SK-N-SH (cell line): ENCODE data around the gene ABHD2. TPM values are rescaled to one million over a fixed set of nuclear protein-coding genes. Genes with fewer than 3 reads are reported as not detected.

Source experiments
- CTCF ChIA-PET: fragments of 300-600, 350-600 bp; formaldehyde crosslinking; extraction: SDS; loops from one replicate; lab custom pipeline; 2021; lab: Yijun Ruan, JAX
- POLR2A ChIA-PET: fragments of 350-600 bp; sonication (Branson Sonifier 250); formaldehyde crosslinking; extraction: SDS; loops from one replicate; lab custom pipeline; 2020; ENCODE audit warnings: antibody characterized with exemption, inconsistent platforms; lab: Yijun Ruan, JAX
- DNase-seq: peaks from one replicate; pipeline ENCODE4 v3.0.0; 2012
- H2AFZ ChIP-seq: fragments of 200-600 bp; sonication (generic); 2 replicates; pipeline ENCODE4 v1.8.1; 2016; ENCODE audit warnings: antibody characterized with exemption, mild to moderate bottlenecking, low read depth
- H3F3A ChIP-seq: fragments of 200-600 bp; sonication (generic); replicated peaks from 2 replicates; pipeline ENCODE3; 2016; ENCODE audit warnings: antibody characterized with exemption, mild to moderate bottlenecking; ENCODE audit not compliant: insufficient read depth
- H3K27ac ChIP-seq, 2 experiments: fragments of 200-500 bp in 1 of 2; fragments of 200-600 bp in 1 of 2; sonication (Bioruptor generic) in 1 of 2; sonication (generic), shearing (Covaris generic) in 1 of 2; 2 replicates each; pipeline versions ENCODE4 v1.5.1 to v1.6.1; 2014 to 2016; ENCODE audit warnings: low read depth in 2 of 2, inconsistent platforms in 1 of 2, low read length in 1 of 2, mild to moderate bottlenecking in 1 of 2, mixed read lengths in 1 of 2
- H3K27me3 ChIP-seq: fragments of 200-600 bp; sonication (generic), shearing (Covaris generic); 2 replicates; pipeline ENCODE4 v1.6.1; 2016; ENCODE audit warnings: mixed run types; ENCODE audit not compliant: insufficient read depth
- H3K36me3 ChIP-seq, 2 experiments: fragments of 200-500 bp in 1 of 2; fragments of 200-600 bp in 1 of 2; sonication (Bioruptor generic) in 1 of 2; sonication (generic) in 1 of 2; replicated peaks in 1 of 2; 2 replicates each; pipeline versions ENCODE3 to v1.5.1; 2014 to 2016; ENCODE audit warnings: low read length in 1 of 2, mild to moderate bottlenecking in 1 of 2; ENCODE audit not compliant: insufficient read depth in 2 of 2, control insufficient read depth in 1 of 2
- H3K4me1 ChIP-seq, 2 experiments: fragments of 200-500 bp in 1 of 2; fragments of 200-600 bp in 1 of 2; sonication (Bioruptor generic) in 1 of 2; sonication (generic), shearing (Covaris generic) in 1 of 2; 2 replicates each; pipeline versions ENCODE4 v1.5.1 to v1.6.1; 2014 to 2016; ENCODE audit warnings: low read depth in 1 of 2, low read length in 1 of 2, mixed run types in 1 of 2; ENCODE audit not compliant: insufficient read depth in 2 of 2, control insufficient read depth in 1 of 2
- H3K4me2 ChIP-seq: fragments of 200-600 bp; sonication (generic), shearing (Covaris generic); 2 replicates; pipeline ENCODE4 v1.6.1; 2017; ENCODE audit warnings: mixed run types
- H3K4me3 ChIP-seq, 2 experiments: fragments of 200-500 bp in 1 of 2; fragments of 200-600 bp in 1 of 2; sonication (Bioruptor generic) in 1 of 2; sonication (generic), shearing (Covaris generic) in 1 of 2; 2 replicates each; pipeline versions ENCODE4 v1.5.1 to v1.8.1; 2014 to 2016; ENCODE audit warnings: low read depth in 2 of 2, inconsistent platforms in 1 of 2, low read length in 1 of 2, mild to moderate bottlenecking in 1 of 2, mixed read lengths in 1 of 2, moderate library complexity in 1 of 2
- H3K79me2 ChIP-seq: fragments of 200-600 bp; sonication (generic); 2 replicates; pipeline ENCODE4 v1.8.1; 2017; ENCODE audit warnings: mild to moderate bottlenecking; ENCODE audit not compliant: insufficient read depth
- H3K9ac ChIP-seq: fragments of 200-600 bp; sonication (generic); 2 replicates; pipeline ENCODE4 v1.6.1; 2017; ENCODE audit warnings: mixed run types
- H3K9me2 ChIP-seq: fragments of 200-600 bp; sonication (generic); 2 replicates; pipeline ENCODE4 v1.6.1; 2017; ENCODE audit warnings: mixed run types
- H3K9me3 ChIP-seq: fragments of 200-600 bp; sonication (generic); 2 replicates; pipeline ENCODE4 v1.6.1; 2017; ENCODE audit warnings: mixed run types, mild to moderate bottlenecking, moderate library complexity
- H4K20me1 ChIP-seq: fragments of 200-600 bp; sonication (generic); 2 replicates; pipeline ENCODE4 v1.6.1; 2017; ENCODE audit warnings: mild to moderate bottlenecking, mixed run types; ENCODE audit not compliant: insufficient read depth
- CTCF ChIP-seq: fragments of 200-600 bp; sonication (generic); IDR thresholded peaks from 2 replicates; pipeline ENCODE4 v1.6.1; 2017; ENCODE audit warnings: antibody characterized with exemption, mild to moderate bottlenecking, moderate library complexity
- ELF1 ChIP-seq: IDR thresholded peaks from 2 replicates; pipeline ENCODE4 v1.4.0; 2012
- EP300 ChIP-seq, 2 experiments: IDR thresholded peaks; 2 replicates each; pipeline versions ENCODE4 v1.4.0 to v1.6.1; 2012; ENCODE audit warnings: borderline replicate concordance in 1 of 2, low read depth in 1 of 2, low read length in 1 of 2
- FOSL2 ChIP-seq: IDR thresholded peaks from 2 replicates; pipeline ENCODE4 v1.4.0; 2012; ENCODE audit warnings: low read depth, mild to moderate bottlenecking, moderate library complexity, borderline replicate concordance
- FOXM1 ChIP-seq: IDR thresholded peaks from 2 replicates; pipeline ENCODE4 v1.4.0; 2012; ENCODE audit warnings: low read depth, mild to moderate bottlenecking
- IRF3 ChIP-seq: fragments of 150-350 bp; IDR thresholded peaks from 2 replicates; pipeline ENCODE4 v1.6.1; 2016; ENCODE audit warnings: mild to moderate bottlenecking, low read depth, low read length
- JUND ChIP-seq: IDR thresholded peaks from 2 replicates; pipeline ENCODE4 v1.4.0; 2012
- MAX ChIP-seq: IDR thresholded peaks from 2 replicates; pipeline ENCODE4 v1.4.0; 2012; ENCODE audit warnings: low read depth
- POLR2AphosphoS5 ChIP-seq: IDR thresholded peaks from 2 replicates; pipeline ENCODE4 v1.6.1; 2012; ENCODE audit warnings: low read depth, low read length
- RAD21 ChIP-seq: IDR thresholded peaks from 2 replicates; pipeline ENCODE4 v1.6.1; 2012; ENCODE audit warnings: mild to moderate bottlenecking, low read length
- RFX5 ChIP-seq: IDR thresholded peaks from 2 replicates; pipeline ENCODE4 v1.6.1; 2012; ENCODE audit warnings: mild to moderate bottlenecking, improper control_type of control experiment, low read length
- RXRA ChIP-seq: IDR thresholded peaks from 2 replicates; pipeline ENCODE4 v1.4.0; 2012; ENCODE audit warnings: low read depth, mild to moderate bottlenecking, borderline replicate concordance
- SIN3A ChIP-seq: IDR thresholded peaks from 2 replicates; pipeline ENCODE4 v1.6.1; 2012; ENCODE audit warnings: low read depth, mild to moderate bottlenecking, low read length, moderate library complexity, borderline replicate concordance
- SMC3 ChIP-seq: IDR thresholded peaks from 2 replicates; pipeline ENCODE4 v1.6.1; 2012; ENCODE audit warnings: low read depth, low read length, improper control_type of control experiment
- USF1 ChIP-seq: IDR thresholded peaks from 2 replicates; pipeline ENCODE4 v1.4.0; 2012; ENCODE audit warnings: low read depth, borderline replicate concordance
- YY1 ChIP-seq: IDR thresholded peaks from 2 replicates; pipeline ENCODE4 v1.4.0; 2012; ENCODE audit warnings: low read depth, mild to moderate bottlenecking
- WGBS: methylation state at CpG from one replicate; pipeline ENCODE4 v1.1.6; 2017; ENCODE audit warnings: low lambda C conversion rate; 5-methylcytosine and 5-hydroxymethylcytosine counted together
- polyA plus RNA-seq, 3 experiments: library from polyadenylated mRNA; depleted of rRNA; stranded (reverse); fragments of >200 nt; gene quantifications; 2 replicates each; pipeline ENCODE4 v1.2.3, GENCODE V29; 2012
- TF ChIP-seq, protein P1 (sequence below): IDR thresholded peaks from 2 replicates; pipeline ENCODE4; 2012

ABHD2 gene
- polyA plus RNA-seq, 1 of the 3 experiments (the other 2 are of a cell fraction): 19.2 TPM

DNA sequence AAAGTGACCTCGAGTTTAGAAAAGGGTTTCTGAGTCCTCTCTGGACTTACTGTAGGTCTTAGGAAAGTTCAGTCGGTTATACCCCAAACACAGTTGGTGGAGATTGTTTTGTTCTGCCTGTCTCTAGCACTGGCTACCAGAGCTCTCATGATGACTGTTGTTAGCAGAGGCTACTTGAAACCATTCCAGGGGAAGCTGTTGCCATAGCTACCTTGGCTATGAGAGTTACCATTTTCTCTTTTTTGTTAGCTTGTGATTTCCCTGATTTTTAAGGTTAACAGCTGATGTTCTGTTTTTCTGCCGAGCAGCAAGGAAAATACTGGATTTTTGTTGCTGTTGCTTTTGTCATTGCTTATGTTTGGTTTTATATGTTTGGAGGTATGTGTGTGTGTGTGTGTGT lies 26.7 kb downstream of the ABHD2 start:
- no peaks in the 10 kb centered on the region for H3K9me3 ChIP-seq
- H3K27ac ChIP-seq: peak overlapping the region; percentile 23 to 41; a peak in 3 of 4 replicates
- peaks cover 8% of the 10 kb centered on the region for H3F3A ChIP-seq
- peak; percentile 30 for DNase-seq
- H3K4me1 ChIP-seq: peaks cover 14 to 36% of the 10 kb centered on the region in 2 experiments
- ChIA-PET POLR2A (no interaction called here), CTCF (interaction anchor here (0.6 to 4.8 kb wide), 7 partner anchors 11 to 210 kb away, joined by 3 to 35 read pairs (median 4); no protein-coding TSS in a partner anchor)
- peaks cover 19% of the 10 kb centered on the region for H3K79me2 ChIP-seq
- no peaks in the 10 kb centered on the region for H3K9me2 ChIP-seq
- TF ChIP-seq CTCF (no peak), EP300 (IDR thresholded peaks at IDR 0.05; ENCODE audit: borderline replicate concordance in 1 of 2, low read depth in 1 of 2, low read length in 1 of 2) (no peak), YY1 (no peak), RFX5 (no peak), FOXM1 (no peak), ELF1 (no peak), SIN3A (no peak), RAD21 (no peak), RXRA (no peak), IRF3 (no peak), SMC3 (no peak)
- TF ChIP-seq, protein P1, sequence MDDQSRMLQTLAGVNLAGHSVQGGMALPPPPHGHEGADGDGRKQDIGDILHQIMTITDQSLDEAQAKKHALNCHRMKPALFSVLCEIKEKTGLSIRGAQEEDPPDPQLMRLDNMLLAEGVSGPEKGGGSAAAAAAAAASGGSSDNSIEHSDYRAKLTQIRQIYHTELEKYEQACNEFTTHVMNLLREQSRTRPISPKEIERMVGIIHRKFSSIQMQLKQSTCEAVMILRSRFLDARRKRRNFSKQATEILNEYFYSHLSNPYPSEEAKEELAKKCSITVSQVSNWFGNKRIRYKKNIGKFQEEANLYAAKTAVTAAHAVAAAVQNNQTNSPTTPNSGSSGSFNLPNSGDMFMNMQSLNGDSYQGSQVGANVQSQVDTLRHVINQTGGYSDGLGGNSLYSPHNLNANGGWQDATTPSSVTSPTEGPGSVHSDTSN: no peak
- H3K36me3 ChIP-seq: peaks cover 17 to 41% of the 10 kb centered on the region in 2 experiments
- no peak overlapping the region; the same call in 1 of the 2 replicates for H3K9ac ChIP-seq
- no peaks in the 10 kb centered on the region for H4K20me1 ChIP-seq
- WGBS: 54% methylated on average over 3 of the region's 3 CpGs
- H3K27me3 ChIP-seq: no peaks in the 10 kb centered on the region
- H3K4me3 ChIP-seq: no peak overlapping the region
- no peak overlapping the region for H3K4me2 ChIP-seq
- no peak overlapping the region for H2AFZ ChIP-seq

DNA sequence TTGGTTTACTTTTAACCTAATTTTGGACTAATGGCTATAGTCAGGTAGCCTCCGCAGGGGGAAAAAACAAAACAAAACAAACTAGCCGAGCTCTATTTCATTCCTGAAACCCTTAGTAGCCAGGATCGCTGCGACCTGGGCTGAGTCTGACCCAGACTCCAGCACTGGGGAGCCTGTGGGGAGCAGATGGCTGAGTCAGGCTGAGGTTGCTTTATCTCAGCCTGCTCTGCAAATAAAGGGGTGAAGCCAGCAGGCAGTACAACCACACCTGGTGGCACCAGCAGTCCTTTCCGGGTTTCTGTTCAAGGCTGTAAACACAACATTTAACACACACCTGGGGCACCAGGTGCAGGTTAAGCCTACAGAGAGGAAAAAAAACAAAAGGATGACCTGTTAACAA lies 27.3 kb downstream of the ABHD2 start:
- Histone ChIP-seq H3K4me3 (no peak overlapping the region), H3K79me2 (peaks cover 14% of the 10 kb centered on the region), H3K9ac (no peak overlapping the region), H3K27ac (peak overlapping the region; percentile 23 to 41; a peak in 1 of 4 replicates), H3K4me2 (no peak overlapping the region), H3K36me3 (peaks cover 22 to 45% of the 10 kb centered on the region in 2 experiments), H3K4me1 (peaks cover 14 to 32% of the 10 kb centered on the region in 2 experiments), H4K20me1 (no peaks in the 10 kb centered on the region), H2AFZ (no peak overlapping the region), H3F3A (peaks cover 8% of the 10 kb centered on the region), H3K9me3 (no peaks in the 10 kb centered on the region), H3K9me2 (no peaks in the 10 kb centered on the region), H3K27me3 (no peaks in the 10 kb centered on the region)
- no peak for DNase-seq
- ChIA-PET CTCF (interaction anchor here (0.6 to 4.8 kb wide), 7 partner anchors 14 to 211 kb away, joined by 3 to 35 read pairs (median 8); no protein-coding TSS in a partner anchor), POLR2A (no interaction called here)
- 76% methylated on average over 5 of the region's 5 CpGs for WGBS
- TF ChIP-seq FOSL2: no peak
- no peak for TF ChIP-seq RAD21
- no peak for TF ChIP-seq EP300 (IDR thresholded peaks at IDR 0.05; ENCODE audit: borderline replicate concordance in 1 of 2, low read depth in 1 of 2, low read length in 1 of 2)
- no peak for TF ChIP-seq JUND
- no peak for TF ChIP-seq MAX
- no peak for TF ChIP-seq SMC3
- TF ChIP-seq YY1: no peak
- TF ChIP-seq USF1: no peak
- TF ChIP-seq POLR2AphosphoS5: no peak
